ENCODE results near the gene FAM20A. TPM values are rescaled to one million over a fixed set of nuclear protein-coding genes. Genes with fewer than 3 reads are reported as not detected.

FAM20A gene
- total and polyA plus RNA-seq, 4 donors: 14.9 to 72.0 (median 58.6) TPM

DNA sequence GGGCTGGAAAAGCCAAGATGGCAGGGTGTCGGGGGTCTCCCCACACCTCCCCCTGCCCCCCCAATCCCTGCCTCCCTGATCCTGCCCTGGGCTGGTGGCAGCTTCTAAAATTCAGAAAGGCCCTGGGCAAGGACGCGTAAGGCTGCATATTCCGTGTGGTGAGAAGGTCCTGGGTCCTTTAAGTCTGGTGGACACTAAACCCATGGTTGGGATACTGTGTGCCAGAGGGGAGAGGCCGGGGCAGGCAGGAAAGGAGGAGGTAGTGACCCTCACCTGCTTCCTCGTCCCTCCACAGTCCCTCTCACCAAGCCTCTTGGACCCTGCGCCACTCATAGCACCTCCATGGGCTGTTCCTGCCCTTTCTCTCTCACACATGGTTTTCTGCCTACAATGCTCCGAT lies 60.2 kb downstream of the FAM20A start:
- H3K27me3 ChIP-seq (ENCODE audit: control insufficient read depth in 4 of 4, insufficient read depth in 4 of 4, low read length in 3 of 4): no peaks in the 10 kb centered on the region
- peak overlapping the region; percentile 73 to 94 for H3K27ac ChIP-seq (ENCODE audit: low read depth in 1 of 2, low read length in 2 of 2)
- H3K4me3 ChIP-seq (ENCODE audit: low read depth in 1 of 3, low read length in 3 of 3): no peak overlapping the region
- H3K4me1 ChIP-seq (ENCODE audit: control insufficient read depth in 4 of 4, insufficient read depth in 4 of 4, low read length in 3 of 4): peaks cover 0 to 34% (median 21%) of the 10 kb centered on the region in 4 donors
- TF ChIP-seq GABPA (IDR thresholded peaks at IDR 0.05 in 1 of 2, conservative IDR thresholded peaks at IDR 0.05 in 1 of 2) (no peak), ATF3 (IDR thresholded peaks at IDR 0.05) (no peak), TAF1 (conservative IDR thresholded peaks at IDR 0.05) (no peak), FOXA1 (IDR thresholded peaks at IDR 0.05) (no peak), SP1 (IDR thresholded peaks at IDR 0.05) (no peak), YY1 (IDR thresholded peaks at IDR 0.05) (no peak), HNF4G (IDR thresholded peaks at IDR 0.05) (no peak), HNF4A (conservative IDR thresholded peaks at IDR 0.05) (no peak), FOXA2 (IDR thresholded peaks at IDR 0.05) (no peak), JUND (IDR thresholded peaks at IDR 0.05) (no peak), ZBTB33 (IDR thresholded peaks at IDR 0.05) (no peak), EGR1 (IDR thresholded peaks at IDR 0.05; ENCODE audit: low read depth in 2 of 2) (no peak), RAD21 (IDR thresholded peaks at IDR 0.05) (no peak), RXRA (IDR thresholded peaks at IDR 0.05) (no peak), NR2F2 (IDR thresholded peaks at IDR 0.05) (no peak)
- TF ChIP-seq, protein P1, sequence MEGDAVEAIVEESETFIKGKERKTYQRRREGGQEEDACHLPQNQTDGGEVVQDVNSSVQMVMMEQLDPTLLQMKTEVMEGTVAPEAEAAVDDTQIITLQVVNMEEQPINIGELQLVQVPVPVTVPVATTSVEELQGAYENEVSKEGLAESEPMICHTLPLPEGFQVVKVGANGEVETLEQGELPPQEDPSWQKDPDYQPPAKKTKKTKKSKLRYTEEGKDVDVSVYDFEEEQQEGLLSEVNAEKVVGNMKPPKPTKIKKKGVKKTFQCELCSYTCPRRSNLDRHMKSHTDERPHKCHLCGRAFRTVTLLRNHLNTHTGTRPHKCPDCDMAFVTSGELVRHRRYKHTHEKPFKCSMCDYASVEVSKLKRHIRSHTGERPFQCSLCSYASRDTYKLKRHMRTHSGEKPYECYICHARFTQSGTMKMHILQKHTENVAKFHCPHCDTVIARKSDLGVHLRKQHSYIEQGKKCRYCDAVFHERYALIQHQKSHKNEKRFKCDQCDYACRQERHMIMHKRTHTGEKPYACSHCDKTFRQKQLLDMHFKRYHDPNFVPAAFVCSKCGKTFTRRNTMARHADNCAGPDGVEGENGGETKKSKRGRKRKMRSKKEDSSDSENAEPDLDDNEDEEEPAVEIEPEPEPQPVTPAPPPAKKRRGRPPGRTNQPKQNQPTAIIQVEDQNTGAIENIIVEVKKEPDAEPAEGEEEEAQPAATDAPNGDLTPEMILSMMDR (IDR thresholded peaks at IDR 0.05; ENCODE audit: low read depth, low read length, missing input control): no peak
- TF ChIP-seq, protein P2, sequence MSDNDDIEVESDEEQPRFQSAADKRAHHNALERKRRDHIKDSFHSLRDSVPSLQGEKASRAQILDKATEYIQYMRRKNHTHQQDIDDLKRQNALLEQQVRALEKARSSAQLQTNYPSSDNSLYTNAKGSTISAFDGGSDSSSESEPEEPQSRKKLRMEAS (IDR thresholded peaks at IDR 0.05): no peak
- TF ChIP-seq, protein P3, sequence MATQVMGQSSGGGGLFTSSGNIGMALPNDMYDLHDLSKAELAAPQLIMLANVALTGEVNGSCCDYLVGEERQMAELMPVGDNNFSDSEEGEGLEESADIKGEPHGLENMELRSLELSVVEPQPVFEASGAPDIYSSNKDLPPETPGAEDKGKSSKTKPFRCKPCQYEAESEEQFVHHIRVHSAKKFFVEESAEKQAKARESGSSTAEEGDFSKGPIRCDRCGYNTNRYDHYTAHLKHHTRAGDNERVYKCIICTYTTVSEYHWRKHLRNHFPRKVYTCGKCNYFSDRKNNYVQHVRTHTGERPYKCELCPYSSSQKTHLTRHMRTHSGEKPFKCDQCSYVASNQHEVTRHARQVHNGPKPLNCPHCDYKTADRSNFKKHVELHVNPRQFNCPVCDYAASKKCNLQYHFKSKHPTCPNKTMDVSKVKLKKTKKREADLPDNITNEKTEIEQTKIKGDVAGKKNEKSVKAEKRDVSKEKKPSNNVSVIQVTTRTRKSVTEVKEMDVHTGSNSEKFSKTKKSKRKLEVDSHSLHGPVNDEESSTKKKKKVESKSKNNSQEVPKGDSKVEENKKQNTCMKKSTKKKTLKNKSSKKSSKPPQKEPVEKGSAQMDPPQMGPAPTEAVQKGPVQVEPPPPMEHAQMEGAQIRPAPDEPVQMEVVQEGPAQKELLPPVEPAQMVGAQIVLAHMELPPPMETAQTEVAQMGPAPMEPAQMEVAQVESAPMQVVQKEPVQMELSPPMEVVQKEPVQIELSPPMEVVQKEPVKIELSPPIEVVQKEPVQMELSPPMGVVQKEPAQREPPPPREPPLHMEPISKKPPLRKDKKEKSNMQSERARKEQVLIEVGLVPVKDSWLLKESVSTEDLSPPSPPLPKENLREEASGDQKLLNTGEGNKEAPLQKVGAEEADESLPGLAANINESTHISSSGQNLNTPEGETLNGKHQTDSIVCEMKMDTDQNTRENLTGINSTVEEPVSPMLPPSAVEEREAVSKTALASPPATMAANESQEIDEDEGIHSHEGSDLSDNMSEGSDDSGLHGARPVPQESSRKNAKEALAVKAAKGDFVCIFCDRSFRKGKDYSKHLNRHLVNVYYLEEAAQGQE (IDR thresholded peaks at IDR 0.05): no peak
- WGBS: 92% methylated on average over 8 of the region's 8 CpGs
- H3K36me3 ChIP-seq (ENCODE audit: control insufficient read depth in 4 of 4, insufficient read depth in 3 of 4, low read depth in 1 of 4, low read length in 3 of 4): peaks cover 4 to 59% (median 50%) of the 10 kb centered on the region in 4 donors
- no peak for DNase-seq (ENCODE audit: low spot score)
- H3K9ac ChIP-seq (ENCODE audit: low read depth in 1 of 2, low read length in 2 of 2): peak overlapping the region in 1 of 2 donors; percentile 11
- H3K9me3 ChIP-seq (ENCODE audit: control insufficient read depth in 4 of 4, low read length in 3 of 4): no peaks in the 10 kb centered on the region
